ENCODE results near the gene GBA3.

Gene GBA3

GRCh38 chr4:22842360-22843018, 149.8 kb downstream of the GBA3 start:
- TF ChIP-seq CTCF (IDR thresholded peaks at IDR 0.05; ENCODE audit: extremely low read depth, missing control alignments) = no peak
- no peak for DNase-seq (ENCODE audit: low spot score)

- no peak for TF ChIP-seq CTCF (IDR thresholded peaks at IDR 0.05; ENCODE audit: extremely low read depth, missing control alignments)
- DNase-seq (ENCODE audit: low spot score) = no peak
Measured at GRCh38 chr4:22848332-22848731, 155.6 kb downstream of the GBA3 start.

- DNase-seq (ENCODE audit: low spot score) = no peak
- TF ChIP-seq CTCF (IDR thresholded peaks at IDR 0.05; ENCODE audit: extremely low read depth, missing control alignments) = no peak
Measured at GRCh38 chr4:22850055-22850454, 157.3 kb downstream of the GBA3 start.

GRCh38 chr4:22850630-22851029, 157.9 kb downstream of the GBA3 start:
- no peak for DNase-seq (ENCODE audit: low spot score)
- no peak for TF ChIP-seq CTCF (IDR thresholded peaks at IDR 0.05; ENCODE audit: extremely low read depth, missing control alignments)

GRCh38 chr4:22857411-22857810, 164.7 kb downstream of the GBA3 start:
- no peak for DNase-seq (ENCODE audit: low spot score)
- no peak for TF ChIP-seq CTCF (IDR thresholded peaks at IDR 0.05; ENCODE audit: extremely low read depth, missing control alignments)

GRCh38 chr4:22859318-22859717, 166.6 kb downstream of the GBA3 start:
- no peak for TF ChIP-seq CTCF (IDR thresholded peaks at IDR 0.05; ENCODE audit: extremely low read depth, missing control alignments)
- no peak for DNase-seq (ENCODE audit: low spot score)

All from GM20000 (cell line).